Suppressor macrophage treated with lipopolysaccharide for 1 hour (primary cell): Measurements from ENCODE around the gene IFRD2.
A peak's percentile ranks its signal among the peaks of the same experiment; 100 is the strongest.
"Not testable (repeated sequence)": the region's sequence is repeated elsewhere in the genome, so short reads cannot be mapped to it uniquely, and the experiment has no call there.

Experiments
- DNase-seq, 3 donors: peaks; one replicate each; pipeline ENCODE4 v3.0.0-alpha.2; 2020 to 2022

The IFRD2 gene

GRCh38 chr3:50279255-50280016 lies 12.8 kb downstream of the IFRD2 start:
- DNase-seq, result no peak

GRCh38 chr3:50278880-50279224 lies 13.4 kb downstream of the IFRD2 start, which contains the start of gene LSMEM2:
TSS of gene LSMEM2 (plus strand) at chr3:50279087. CDS start at chr3:50279114, 27 bp downstream.
- no peak for DNase-seq

DNA sequence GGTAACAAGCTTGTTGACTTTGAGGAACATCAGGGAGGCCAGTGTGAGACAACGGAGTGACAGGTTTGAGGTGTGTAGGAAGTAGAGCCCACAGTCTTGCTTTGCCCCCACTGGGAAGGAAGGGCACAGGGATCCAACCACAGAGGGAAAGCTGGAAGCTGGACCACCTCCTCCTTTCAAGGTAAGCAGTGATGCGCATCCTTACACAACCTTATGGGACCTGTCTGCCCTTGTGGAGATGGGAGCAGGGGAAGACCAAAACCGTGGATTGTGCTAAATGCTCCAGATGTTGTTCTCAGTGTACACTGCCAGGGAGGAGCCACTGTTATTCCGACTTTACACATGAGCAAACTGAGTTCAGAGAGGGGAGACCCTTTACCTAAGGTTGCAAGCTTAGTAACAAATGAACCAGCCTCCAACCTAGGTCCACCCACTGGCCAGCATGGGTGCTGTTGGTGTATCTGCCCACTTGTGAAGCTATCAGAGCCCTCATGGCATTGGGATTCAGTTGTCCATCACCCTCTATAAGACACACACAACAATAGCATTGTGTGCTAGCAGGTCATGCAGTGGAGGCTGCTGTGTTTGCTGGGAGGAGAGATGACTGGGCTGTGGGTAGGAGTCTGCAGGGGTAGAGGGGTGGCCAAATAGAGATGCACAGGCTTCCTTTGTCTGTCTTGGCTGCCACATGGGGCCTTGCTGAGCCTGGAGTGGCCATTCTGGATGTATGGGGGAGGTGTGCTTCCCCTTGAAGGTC lies 13.9 kb downstream of the IFRD2 start:
- no peak for DNase-seq

GRCh38 chr3:50276762-50277101 lies 15.5 kb downstream of the IFRD2 start:
- no peak for DNase-seq

GRCh38 chr3:50275996-50276761 lies 16.1 kb downstream of the IFRD2 start:
- peak in 2 of 3 donors; percentile 23 to 47 for DNase-seq

- DNase-seq, result no peak
Measured at GRCh38 chr3:50275141-50275995, 16.9 kb downstream of the IFRD2 start.

DNA sequence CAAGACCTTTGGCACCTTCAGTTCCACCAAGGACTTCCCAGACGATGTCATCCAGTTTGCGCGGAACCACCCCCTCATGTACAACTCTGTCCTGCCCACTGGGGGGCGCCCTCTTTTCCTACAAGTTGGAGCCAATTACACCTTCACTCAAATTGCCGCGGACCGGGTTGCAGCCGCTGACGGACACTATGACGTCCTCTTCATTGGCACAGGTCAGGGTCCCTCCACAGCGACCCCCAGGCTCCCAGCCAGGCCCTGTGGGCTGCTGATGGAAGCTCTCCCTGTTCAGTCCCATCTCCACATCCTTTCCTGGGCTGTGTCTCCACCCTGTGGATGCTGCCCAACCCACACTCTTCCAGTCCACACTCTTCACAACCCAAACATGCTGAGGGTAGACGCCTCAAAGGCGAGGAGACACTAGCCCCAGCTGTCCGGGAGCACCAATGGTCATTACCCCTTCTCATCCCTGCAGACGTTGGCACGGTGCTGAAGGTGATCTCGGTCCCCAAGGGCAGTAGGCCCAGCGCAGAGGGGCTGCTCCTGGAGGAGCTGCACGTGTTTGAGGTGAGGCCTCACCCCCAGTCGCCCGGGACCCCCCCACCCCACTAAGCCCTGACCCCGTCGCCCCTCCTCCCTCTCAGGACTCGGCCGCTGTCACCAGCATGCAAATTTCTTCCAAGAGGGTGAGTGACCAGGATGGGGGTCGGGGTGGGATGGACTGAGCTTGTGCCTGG lies 17.7 kb downstream of the IFRD2 start:
- DNase-seq, result peak; percentile 68 to 91 (median 86)

DNA sequence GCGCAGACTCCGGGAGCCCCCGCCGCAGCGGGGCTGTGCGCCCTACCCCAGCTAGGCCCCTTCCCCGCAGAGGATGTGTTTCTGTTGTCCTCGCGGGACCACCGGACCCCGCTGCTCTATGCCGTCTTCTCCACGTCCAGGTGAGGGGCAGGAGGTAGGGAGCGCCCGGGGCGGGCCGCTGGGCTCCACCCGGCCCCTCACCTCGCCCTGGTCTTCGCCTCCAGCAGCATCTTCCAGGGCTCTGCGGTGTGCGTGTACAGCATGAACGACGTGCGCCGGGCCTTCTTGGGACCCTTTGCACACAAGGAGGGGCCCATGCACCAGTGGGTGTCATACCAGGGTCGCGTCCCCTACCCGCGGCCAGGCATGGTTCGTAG lies 18.6 kb downstream of the IFRD2 start:
- no peak for DNase-seq

- peak; percentile 89 to 93 (median 92) for DNase-seq
Measured at GRCh38 chr3:50272911-50273688, 19.1 kb downstream of the IFRD2 start.

GRCh38 chr3:50272538-50272910 lies 19.7 kb downstream of the IFRD2 start:
- not testable (repeated sequence) for DNase-seq

GRCh38 chr3:50271314-50271936 lies 20.8 kb downstream of the IFRD2 start:
- no peak for DNase-seq

GRCh38 chr3:50270422-50271224 lies 21.6 kb downstream of the IFRD2 start:
- no peak for DNase-seq

GRCh38 chr3:50269977-50270413 lies 22.2 kb downstream of the IFRD2 start:
- DNase-seq, result no peak

DNA sequence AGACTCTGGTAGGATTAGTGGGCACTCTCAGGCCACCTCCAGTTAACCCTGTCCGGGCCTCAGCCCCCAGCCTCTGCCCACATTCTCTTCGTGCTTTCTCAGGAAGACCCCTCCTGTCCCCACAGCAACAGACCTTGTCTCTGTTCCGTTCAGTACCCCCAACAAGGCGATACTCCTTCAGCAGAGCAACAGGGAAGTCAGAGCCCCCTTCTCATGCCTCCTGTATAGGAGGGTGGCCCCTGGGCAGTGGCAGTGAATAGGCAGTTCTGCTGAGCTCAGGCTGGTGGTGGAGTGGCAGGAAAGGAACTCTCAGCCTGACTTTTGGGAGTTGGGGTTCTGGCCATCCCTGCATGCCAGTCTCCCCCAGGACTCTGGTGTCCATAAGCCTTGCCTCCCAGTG lies 22.8 kb downstream of the IFRD2 start:
- no peak for DNase-seq

DNA sequence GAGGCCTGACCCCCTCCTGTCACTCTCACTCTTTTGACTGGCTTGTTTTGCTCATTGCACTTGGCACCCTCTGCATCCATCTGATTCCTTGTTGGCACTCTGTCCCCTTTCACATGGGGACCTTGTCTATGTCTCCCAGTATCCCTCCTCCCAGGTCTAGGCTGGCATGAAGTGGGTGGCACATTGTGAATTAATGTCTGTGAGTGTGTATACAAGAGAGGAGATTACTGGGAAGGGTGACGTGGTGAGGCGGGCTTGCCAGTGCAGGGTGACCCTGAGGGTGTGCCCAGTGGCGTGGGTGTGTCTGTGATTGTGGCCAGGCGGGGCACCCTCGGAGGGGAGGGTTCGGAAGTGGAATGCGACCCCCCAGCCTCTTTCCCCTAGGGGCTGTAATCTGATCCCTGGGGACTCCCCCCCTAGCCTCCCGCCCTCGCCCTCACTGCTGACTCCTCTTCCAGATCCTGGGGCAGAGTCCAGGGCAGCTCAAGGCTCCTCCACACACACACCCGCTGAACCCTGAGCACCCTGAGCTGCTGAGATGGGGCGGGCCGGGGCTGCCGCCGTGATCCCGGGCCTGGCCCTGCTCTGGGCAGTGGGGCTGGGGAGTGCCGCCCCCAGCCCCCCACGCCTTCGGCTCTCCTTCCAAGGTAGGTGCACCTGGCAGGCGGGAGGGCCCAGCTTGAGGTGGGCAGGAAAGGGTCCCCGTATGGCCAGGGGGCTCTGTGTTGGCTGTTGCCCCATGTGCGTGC lies 23.4 kb downstream of the IFRD2 start, which contains the start of gene SEMA3B:
TSS of gene SEMA3B (plus strand) at position 445 of the 749 bp plus-strand sequence. CDS start at position 539, 94 bp downstream.
- DNase-seq, result no peak

DNA sequence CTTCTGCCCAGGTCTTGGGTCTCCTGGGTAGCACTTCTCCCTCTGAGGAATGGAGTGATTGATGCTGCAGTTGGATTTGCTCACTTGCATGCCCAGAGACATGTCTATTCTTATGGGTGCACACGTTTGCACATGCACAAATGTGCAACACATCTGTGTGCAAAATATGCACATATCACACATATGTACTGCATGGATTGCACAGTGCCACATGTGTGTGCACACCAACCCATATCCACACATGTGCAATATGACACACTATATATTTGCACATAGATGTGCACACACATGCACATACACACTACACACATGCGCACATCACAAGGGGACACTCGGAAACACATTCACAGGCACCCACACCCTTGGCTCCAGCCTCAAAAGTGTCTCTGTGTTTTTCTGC lies 24.0 kb downstream of the IFRD2 start:
- no peak for DNase-seq

- DNase-seq, result no peak
Measured at GRCh38 chr3:50267280-50267913, 24.8 kb downstream of the IFRD2 start.

GRCh38 chr3:50266836-50267235 lies 25.4 kb downstream of the IFRD2 start:
- no peak for DNase-seq
